CD1c-positive myeloid dendritic cell (primary cell): Measurements from ENCODE around the gene MCUR1.
A peak's percentile ranks its signal among the peaks of the same experiment; 100 is the strongest.
"Not testable (repeated sequence)": the region's sequence is repeated elsewhere in the genome, so short reads cannot be mapped to it uniquely, and the experiment has no call there.

Experiments used
- DNase-seq: peaks from one replicate; pipeline ENCODE4 v3.0.0-alpha.2; 2016; ENCODE audit errors: extremely low spot score

Gene MCUR1

DNA sequence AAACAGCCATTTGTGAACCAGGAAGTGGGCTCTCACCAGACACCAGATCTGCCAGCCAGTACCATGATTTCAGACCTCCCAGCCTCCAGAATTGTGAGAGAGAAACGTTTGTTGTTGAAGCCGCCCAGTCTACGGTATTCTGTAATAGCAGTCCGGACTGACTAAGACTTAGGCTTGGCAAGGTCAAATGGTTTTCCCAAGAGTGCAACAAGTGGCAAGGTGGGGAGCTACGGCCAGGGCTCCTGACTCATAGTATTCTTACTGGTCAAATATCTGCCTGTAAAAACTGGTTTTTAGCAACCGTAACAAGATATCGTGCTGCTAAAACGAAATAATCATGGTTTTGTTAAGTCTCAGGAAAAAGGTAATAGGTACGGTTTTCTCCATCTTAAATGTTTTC, 37.8 kb downstream of the MCUR1 start:
- DNase-seq, result no peak

DNA sequence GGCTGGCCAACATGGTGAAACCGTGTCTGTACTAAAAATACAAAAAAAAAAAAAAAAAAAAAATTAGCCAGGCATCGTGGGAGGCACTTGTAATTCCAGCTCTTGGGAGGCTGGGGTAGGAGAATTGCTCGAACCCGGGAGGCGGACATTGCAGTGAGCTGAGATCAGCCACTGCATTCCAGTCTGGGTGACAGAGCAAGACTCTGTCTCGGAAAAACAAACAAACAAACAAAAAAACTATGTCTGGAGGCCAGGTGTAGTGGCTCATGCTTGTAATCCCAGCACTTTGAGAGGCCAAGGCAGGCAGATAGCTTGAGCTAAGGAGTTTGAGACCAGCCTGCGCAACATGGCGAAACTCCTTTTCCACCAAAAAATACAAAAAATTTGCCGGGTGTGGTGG, 38.9 kb downstream of the MCUR1 start:
- DNase-seq, result not testable (repeated sequence)

DNA sequence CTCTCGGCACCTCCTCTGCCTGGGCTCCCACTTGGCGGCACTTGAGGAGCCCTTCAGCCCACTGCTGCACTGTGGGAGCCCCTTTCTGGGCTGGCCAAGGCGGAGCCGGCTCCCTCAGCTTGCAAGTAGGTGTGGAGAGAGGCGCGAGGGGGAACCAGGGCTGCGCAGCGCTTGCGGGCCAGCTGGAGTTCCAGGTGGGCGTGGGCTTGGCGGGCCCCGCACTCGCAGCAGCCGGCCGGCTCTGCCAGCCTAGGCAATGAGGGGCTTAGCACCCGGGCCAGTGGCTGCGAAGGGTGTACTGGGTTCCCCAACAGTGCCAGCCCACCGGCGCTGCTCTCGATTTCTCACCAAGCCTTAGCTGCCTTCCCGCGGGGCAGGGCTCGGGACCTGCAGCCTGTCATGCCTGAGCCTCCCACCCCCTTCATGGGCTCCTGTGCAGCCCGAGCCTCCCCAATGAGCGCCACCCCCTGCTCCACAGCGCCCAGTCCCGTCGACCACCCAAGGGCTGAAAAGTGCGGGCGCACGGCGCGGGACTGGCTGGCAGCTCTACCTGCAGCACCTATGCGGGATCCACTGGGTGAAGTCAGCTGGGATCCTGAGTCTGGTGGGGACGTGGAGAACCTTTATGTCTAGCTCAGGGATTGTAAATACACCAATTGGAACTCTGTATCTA, 41.9 kb downstream of the MCUR1 start:
- DNase-seq, result not testable (repeated sequence)

DNA sequence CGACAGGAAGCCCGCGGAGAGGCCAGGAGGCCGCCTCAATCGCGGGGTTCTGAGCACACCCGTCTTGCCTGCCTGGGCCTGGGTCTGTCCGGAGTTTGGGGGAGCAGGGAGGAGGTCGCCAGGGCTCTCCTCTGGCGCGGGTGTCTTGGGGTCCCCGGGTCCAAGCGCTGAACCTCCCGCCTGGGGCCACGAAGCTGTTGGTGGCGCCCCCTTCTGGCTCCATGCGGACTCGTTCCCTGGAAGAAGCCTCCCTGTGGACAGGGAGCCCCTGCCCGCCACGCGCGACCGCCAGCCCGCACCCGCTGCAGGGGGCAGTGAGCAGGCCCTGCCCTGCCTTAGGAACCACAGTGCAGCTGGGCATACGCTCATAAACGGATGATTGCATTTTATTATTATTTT, 44.7 kb downstream of the MCUR1 start:
- DNase-seq, result no peak

DNA sequence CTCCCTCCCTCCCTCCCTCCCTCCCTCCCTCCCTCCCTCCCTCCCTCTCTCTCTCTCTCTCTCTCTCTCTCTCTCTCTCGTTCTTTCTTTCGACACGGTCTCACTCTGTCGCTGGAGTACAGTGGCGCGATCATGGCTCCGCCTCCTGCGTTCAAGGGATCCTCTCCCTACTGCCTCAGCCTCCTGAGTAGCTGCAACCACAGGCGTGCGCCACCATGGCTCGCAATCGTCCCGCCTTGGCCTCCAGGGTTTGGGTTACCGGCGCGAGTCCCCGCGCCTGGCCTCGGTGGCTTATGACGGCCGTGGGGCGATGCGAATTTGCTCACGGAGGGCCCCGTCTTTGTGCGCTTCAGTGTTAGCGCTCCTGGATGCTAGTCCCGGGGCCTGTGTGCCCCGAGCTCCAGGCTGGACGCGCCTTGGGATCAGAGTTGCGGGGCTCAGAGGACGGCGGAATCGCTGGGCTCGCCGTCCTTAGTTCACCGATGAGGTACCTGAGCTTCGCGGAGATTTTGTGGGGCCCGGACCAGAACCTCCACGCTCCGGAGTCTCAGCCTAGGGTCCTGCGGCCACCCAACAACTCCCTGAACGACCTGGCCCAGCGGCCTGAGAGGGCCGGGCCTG, 45.2 kb downstream of the MCUR1 start:
- no peak for DNase-seq

DNA sequence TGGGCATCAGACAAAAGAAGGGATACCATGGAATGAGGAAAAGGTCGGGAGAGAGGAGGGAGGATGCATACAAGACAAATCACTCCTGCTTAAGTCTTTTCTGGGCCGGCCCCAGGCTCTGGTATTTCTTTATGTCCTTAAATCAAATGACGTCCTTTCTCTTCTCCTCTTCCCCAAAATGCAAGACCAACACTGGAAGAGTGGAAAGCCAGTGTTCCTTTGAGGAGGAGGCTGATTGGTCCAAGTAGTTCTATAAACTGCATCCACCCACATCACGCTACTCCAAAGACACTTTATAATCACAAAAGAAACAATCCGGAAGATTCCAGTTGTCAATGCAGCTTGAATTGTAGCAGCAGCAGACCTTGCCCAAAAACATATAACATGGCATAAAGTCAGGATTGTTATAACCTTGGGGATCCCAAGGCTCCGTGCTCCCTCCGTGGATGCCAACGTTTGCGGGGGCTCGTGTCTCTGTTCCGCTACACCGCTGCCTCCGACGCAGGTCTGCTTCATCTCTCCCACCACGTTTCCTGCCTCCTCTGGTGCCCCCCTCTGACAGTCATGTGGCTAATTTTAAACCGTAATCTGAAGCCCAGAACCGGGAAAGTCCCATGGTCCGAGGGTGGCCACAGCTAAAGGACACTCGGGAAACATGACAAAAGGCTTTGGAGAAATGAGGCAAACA, 47.1 kb downstream of the MCUR1 start:
- peak; percentile 34 for DNase-seq

DNA sequence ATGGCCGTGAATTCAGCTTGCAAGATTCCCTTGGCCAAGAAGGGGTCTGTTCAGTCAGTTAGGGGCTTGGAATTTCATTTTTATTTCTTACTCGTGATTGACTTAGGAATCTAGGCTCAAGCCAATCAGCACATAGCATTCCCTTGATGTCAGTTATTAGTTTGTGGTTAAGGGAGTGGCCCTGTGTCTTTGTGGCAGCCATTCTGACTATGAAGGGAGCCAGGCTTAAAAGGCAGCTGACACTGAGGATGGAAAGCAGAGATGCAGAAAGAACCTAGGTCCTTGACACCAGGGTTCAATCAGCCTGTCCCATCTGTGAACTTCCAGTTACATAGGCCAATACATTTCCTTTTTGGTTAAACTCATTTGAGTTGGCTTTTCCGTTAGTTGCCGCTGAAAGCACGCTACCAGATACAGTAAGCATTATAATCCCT, 48.1 kb downstream of the MCUR1 start:
- no peak for DNase-seq

DNA sequence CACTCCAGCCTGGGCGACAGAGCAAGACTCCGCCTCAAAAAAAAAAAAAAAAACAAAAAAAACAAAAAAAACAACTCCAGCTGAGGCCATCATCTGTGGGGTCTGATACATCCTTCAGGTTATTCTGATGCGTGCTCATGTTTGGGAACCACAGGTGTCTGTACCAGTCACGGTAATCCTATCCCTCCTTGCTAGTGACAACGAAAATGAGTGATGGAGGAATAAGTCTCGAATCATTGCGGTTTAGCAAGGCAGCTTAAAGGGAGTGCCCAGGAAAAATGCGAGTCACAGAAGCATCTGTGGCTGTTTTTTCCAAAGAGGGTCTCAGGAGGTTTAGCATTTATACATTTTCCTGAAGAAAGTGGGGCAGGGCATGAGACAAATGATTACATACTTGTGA, 48.8 kb downstream of the MCUR1 start:
- no peak for DNase-seq

DNA sequence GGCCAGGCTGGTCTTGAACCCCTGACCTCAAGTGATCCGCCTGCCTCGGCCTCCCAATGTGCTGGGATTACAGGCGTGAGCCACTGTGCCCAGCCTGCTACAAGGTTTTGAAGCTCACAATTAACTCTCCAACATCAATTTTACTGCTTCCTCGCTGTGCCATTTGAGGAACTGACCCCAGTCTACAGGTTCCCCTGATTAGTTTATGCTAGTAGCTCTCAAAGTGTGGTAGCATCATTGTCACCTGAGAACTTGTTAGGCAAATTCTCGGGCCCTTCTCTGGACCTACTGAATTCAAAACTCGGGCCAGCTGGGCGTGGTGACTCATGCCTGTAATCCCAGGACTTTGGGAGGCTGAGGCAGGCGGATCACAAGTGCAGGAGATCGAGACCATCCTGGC, 49.4 kb downstream of the MCUR1 start:
- no peak for DNase-seq

DNA sequence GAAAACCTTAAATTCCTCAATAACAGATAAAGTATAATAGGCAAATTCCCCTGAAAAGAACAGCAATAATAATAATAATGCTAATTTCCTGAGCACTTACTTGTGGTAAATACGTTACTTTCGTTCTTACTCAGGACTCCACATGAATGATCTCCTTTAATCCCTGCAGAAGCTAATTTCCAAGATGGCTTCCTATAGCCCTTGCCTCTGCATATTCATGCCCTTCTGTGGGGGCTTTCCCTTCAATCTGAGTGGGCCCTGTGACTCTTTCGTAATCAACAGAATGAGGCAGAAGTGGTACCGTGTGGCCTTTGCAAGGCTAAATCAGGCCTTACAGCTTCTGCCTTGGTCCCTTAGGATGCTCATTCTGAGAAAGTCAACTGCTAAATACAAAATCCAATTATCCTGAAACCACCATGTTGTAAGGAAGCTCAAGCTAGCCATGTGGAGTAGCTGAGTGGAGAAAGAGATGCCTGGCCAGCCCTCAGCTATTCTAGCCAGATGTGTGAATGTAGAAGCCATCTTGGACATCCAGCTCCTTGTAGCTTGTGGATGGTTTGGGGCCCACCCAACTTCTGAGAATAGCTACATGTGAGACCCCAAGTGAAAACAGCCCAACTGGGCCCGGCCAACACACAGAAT, 50.5 kb downstream of the MCUR1 start:
- DNase-seq, result peak; percentile 23

DNA sequence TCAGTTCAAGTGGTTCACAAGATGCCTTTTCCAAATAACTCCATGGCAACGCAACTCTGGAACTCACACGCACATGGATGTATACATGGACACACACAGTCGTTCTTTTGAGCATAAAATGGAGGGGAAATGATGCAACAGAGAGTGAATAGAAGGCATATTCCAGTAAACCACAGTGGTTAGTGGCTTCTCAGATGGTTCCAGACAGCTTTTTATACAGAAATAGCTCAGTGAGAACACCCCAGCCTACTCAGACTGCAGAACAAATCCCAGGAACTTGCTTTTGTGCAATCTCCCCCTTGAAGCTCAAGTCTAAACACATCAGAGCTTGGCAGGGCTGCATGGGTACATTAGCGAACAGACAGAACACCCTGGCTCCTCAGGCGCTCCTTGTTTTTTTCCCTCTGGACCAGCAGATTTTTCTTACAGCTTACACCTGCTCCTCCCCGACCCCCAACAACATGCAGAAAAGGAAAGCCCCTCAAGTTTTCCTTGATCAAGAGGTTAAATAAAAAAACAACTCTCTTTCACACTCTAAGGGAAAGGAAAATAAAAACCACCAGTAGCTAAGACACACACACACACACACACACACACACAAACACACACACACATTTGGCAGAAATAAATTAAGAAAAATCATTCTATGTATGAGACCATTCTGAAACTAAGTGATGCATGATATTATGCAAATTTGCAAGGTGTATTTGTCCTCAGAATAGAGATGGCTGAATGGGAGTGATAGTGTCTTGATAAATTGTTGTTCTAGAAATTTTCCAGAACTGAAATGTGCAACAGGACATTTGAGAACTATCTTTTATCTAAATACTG, 51.5 kb downstream of the MCUR1 start:
- DNase-seq, result peak; percentile 38

DNA sequence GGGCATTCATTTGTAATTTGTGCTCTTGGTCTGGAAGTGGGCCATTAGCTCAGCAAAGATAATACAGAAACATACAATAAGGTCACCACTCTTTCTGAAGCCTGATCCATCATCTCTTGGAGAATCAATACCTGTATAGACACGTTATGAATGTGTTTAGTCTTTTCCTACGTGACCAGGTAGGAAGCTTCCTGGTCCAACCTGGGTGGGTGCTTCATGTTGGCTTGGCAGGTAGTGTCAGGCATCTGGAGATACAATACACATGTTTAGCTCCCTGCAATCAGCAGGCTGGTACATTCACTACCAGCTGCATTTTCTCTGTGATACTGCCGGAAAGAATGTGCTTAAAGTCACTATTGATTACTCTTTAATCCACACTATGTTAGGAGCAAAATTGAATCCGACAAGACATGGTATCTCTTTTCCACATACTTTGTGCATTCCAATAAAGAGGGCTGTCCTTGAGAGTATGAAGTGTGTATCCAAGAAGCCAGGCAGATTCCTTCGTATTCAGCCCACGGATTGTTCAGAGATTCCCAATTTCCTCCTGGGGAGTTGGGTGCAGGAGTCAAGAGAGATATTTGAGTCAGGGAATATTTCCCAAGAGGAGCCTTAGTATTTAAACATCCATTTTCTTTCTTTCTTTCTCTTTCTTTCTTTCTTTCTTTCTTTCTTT, 52.9 kb downstream of the MCUR1 start:
- no peak for DNase-seq

DNA sequence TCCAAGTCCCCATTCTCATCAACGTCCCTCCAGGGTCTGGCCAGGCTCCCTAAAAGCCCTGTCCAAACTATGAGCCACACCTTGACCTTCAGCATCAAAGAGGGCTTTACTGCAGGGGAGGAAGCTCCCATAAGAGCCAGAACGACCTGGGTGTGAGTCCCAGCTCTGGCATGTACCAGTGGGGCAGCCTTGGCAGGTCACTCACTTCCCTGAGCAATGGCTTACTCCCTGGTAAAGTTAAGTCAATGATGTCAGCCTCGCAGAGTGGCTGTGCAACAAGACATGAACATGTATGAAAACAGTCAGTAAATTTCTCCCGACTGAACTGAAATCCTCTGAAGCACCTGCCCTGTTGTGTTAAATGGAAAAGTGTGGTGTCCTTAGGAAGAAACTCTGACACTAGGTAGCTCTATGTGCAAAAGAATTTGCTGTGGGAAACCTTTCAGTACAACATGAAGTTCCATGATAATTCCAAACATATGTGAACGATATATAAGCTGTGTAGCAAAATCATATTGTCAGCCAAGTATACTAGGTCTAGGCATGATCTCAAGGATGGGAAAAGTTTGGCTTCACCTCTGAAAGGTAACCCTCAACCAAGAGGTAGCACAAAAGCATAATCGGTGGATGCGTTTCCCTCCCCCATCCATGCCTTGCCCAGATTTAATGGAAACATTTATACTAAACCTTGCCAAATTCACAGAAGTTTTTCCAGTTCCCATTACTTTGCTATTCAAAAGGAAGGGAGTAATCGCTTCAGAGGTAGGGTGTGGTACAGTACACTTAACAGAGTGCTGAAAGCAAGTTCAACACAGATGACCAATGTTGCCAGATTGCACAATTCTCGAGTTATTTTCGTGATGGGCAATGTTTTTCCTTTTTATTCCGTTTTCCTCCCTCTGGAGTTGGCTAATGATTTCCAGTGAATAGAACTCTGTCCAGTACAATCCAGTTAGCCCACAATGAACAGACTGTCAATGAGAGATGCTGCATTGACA, 53.8 kb downstream of the MCUR1 start:
- peak; percentile 43 for DNase-seq

DNA sequence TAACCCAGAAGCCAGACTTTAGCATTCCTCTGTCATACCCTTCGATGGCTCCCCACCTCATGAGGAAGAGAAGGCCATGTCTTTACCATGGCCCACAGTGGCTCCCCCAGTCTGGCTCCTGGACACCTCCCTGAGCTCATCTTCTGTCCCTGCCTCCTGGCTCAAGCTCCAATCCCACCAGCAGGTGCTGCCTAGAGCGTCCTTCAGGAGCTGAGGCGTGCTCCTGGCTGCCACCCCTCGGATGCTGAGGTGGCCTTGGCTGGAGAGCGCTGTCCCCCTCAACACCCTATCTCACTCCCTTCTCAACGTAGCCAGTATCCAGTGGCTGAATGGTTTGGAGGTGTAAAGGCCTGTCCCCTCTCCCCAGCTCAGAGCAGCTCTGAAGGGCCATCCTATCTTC, 55.3 kb downstream of the MCUR1 start:
- no peak for DNase-seq

DNA sequence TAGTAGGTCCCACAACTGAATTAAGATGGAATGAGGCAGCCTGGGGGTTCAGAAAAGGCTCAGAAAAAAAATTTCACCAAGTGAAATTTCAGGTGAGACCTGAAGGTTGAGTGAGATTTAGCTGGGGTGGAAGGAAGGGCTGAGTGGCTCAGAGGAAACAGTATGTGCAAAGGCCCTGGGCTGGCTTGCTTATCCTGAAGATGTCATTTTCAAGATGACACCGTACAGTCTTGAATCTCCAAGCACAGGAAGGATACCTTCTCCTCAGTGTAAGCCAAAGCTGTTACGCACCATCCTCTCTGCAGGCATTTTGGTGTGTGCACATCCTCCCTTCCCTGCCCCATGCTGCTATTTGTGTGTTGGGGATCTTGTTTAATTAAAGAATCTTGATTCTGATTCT, 59.7 kb downstream of the MCUR1 start:
- DNase-seq, result no peak

DNA sequence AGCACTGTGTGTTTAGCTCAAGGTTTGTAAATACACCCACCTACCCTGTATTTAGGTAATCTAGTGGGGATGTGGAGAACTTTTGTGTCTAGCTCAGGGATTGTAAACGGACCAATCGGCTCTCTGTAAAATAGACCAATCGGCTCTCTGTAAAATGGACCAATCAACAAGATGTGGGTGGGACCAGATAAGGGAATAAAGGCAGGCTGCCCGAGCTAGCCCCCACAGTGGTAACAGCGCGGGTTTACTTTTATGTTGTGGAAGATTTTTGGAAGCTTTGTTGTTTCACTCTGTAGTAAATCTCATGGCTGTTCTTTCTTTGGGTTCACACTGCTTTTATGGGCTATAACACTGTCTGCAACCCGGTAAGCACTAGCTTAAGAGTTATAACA, 70.6 kb downstream of the MCUR1 start:
- DNase-seq, result no peak

DNA sequence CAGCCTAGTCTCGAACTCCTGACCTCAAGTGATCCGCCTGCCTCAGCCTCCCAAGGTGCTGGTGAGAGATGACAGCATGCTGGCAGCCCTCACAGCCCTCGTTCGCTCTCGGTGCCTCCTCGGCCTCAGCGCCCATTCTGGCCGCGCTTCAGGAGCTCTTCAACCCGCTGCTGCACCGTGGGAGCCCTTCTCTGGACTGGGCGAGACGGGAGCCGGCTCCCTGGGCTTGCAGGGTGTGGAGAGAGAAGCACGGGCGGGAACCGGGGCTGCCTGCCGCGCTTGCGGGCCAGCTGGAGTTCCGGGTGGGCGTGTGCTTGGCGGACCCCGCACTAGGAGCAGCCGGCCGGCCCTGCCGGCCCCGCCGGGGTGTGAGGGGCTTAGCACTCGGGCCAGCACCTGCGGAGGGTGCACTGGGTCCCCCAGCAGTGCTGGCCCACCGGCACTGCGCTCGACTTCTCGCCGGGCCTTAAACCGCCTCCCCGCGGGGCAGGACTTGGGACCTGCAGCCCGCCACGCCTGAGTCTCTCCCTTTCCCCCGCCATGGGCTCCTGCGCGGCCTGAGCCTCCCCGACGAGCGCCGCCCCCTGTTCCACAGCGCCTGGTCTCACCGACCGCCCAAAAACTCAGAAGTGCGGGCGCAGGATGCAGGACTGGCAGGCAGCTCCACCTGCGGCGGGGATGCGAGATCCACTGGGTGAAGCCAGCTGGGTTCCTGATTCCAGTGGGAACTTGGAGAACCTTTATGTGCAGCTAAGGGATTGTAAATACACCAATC, 71.2 kb downstream of the MCUR1 start:
- DNase-seq, result no peak

DNA sequence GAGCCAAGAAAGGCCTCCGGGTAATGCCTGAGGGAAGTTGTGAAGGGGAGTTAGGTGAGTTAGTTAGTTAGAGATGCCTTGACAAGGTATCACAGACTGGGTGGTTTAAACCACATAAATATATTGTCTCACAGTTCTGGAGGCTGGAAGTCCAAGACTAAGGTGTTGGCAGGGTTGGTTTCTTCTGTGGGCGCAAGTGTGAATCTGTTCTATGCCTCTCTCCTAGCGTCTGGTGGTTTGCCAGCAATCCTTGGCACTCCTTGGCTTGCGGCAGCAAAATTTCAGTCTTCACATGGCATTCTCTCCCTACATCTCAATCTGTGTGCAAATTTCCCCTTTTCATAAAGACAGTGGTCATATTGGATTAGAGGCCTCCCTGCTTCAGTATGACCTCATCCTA, 73.0 kb downstream of the MCUR1 start:
- no peak for DNase-seq
